ENCODE results near the gene RHO. TPM values are rescaled to one million over a fixed set of nuclear protein-coding genes. Genes with fewer than 3 reads are reported as not detected.

RHO gene
- total RNA-seq, 4 donors from 2014 or later = not detected

GRCh38 chr3:129502641-129503408, 25.6 kb upstream of the RHO start:
- Histone ChIP-seq H3K36me3 (no peaks in the 10 kb centered on the region), H3K9me3 (no peaks in the 10 kb centered on the region), H3K4me1 (peaks cover 64 to 70% of the 10 kb centered on the region in 2 donors), H3K27ac (peak overlapping the region in 3 of 4 donors; percentile 71 to 82 (median 74)), H3K27me3 (no peaks in the 10 kb centered on the region), H3K4me3 (no peak overlapping the region)
- peak; percentile 18 to 44 for ATAC-seq
- in situ Hi-C loops (cut with MboI; ENCODE audit: low sequenced_read_pairs in 4 of 4) (no loop called here), intact Hi-C loops (cut with DNase I; ENCODE audit: low total_unique reads) (loop anchor here (5.0 kb wide), 1 partner anchor 94 kb away; no protein-coding TSS in a partner anchor)
- TF ChIP-seq CTCF (IDR thresholded peaks at IDR 0.05 in 4 of 5, conservative IDR thresholded peaks at IDR 0.05 in 1 of 5) = no peak
- TF ChIP-seq POLR2A (IDR thresholded peaks at IDR 0.05) = no peak
- peak; percentile 38 to 41 for DNase-seq

GRCh38 chr3:129503471-129504291, 24.8 kb upstream of the RHO start:
- no peak for DNase-seq
- H3K4me1 ChIP-seq = peaks cover 64 to 75% of the 10 kb centered on the region in 2 donors

GRCh38 chr3:129504471-129505100, 23.9 kb upstream of the RHO start:
- Histone ChIP-seq H3K36me3 (no peaks in the 10 kb centered on the region), H3K4me3 (no peak overlapping the region), H3K4me1 (peaks cover 64 to 78% of the 10 kb centered on the region in 2 donors), H3K9me3 (no peaks in the 10 kb centered on the region), H3K27me3 (no peaks in the 10 kb centered on the region), H3K27ac (peak overlapping the region; percentile 7 to 82 (median 72))
- TF ChIP-seq POLR2A (IDR thresholded peaks at IDR 0.05) (no peak), CTCF (IDR thresholded peaks at IDR 0.05 in 4 of 5, conservative IDR thresholded peaks at IDR 0.05 in 1 of 5) (no peak)
- peak; percentile 46 to 70 for DNase-seq
- peak; percentile 95 to 97 for ATAC-seq
- intact Hi-C loops (cut with DNase I; ENCODE audit: low total_unique reads) (loop anchor here (5.0 kb wide), 1 partner anchor 93 kb away; no protein-coding TSS in a partner anchor), in situ Hi-C loops (cut with MboI; ENCODE audit: low sequenced_read_pairs in 4 of 4) (no loop called here)

More at GRCh38 chr3:129503471-129504291, 24.8 kb upstream of the RHO start:
- H3K4me3 ChIP-seq = no peak overlapping the region
- H3K27ac ChIP-seq = peak overlapping the region; percentile 7 to 82 (median 72)
- H3K36me3 ChIP-seq = no peaks in the 10 kb centered on the region
- ATAC-seq = peak in 1 of 2 donors; percentile 5
- in situ Hi-C loops (cut with MboI; ENCODE audit: low sequenced_read_pairs in 4 of 4) (no loop called here), intact Hi-C loops (cut with DNase I; ENCODE audit: low total_unique reads) (loop anchor here (5.0 kb wide), 1 partner anchor 94 kb away; no protein-coding TSS in a partner anchor)
- H3K9me3 ChIP-seq = no peaks in the 10 kb centered on the region
- no peaks in the 10 kb centered on the region for H3K27me3 ChIP-seq
- TF ChIP-seq CTCF (IDR thresholded peaks at IDR 0.05 in 4 of 5, conservative IDR thresholded peaks at IDR 0.05 in 1 of 5) (no peak), POLR2A (IDR thresholded peaks at IDR 0.05) (no peak)

- Histone ChIP-seq H3K27me3 (no peaks in the 10 kb centered on the region), H3K36me3 (no peaks in the 10 kb centered on the region), H3K27ac (peak overlapping the region; percentile 3 to 82 (median 72)), H3K9me3 (no peaks in the 10 kb centered on the region), H3K4me3 (no peak overlapping the region), H3K4me1 (peaks cover 60 to 84% of the 10 kb centered on the region in 2 donors)
- in situ Hi-C loops (cut with MboI; ENCODE audit: low sequenced_read_pairs in 4 of 4) = no loop called here
- intact Hi-C loops (cut with DNase I; ENCODE audit: low total_unique reads) = no loop called here
- TF ChIP-seq CTCF (IDR thresholded peaks at IDR 0.05 in 4 of 5, conservative IDR thresholded peaks at IDR 0.05 in 1 of 5) (no peak), POLR2A (IDR thresholded peaks at IDR 0.05) (no peak)
- DNase-seq (no peak), ATAC-seq (no peak)
Observed at GRCh38 chr3:129505341-129505740, 23.1 kb upstream of the RHO start.
